ENCODE results near the gene ZCWPW2. TPM values are rescaled to one million over a fixed set of nuclear protein-coding genes. Genes with fewer than 3 reads are reported as not detected.

ZCWPW2 gene
- polyA plus RNA-seq, 3 donors, result 0.07 to 0.41 (median 0.35) TPM

DNA sequence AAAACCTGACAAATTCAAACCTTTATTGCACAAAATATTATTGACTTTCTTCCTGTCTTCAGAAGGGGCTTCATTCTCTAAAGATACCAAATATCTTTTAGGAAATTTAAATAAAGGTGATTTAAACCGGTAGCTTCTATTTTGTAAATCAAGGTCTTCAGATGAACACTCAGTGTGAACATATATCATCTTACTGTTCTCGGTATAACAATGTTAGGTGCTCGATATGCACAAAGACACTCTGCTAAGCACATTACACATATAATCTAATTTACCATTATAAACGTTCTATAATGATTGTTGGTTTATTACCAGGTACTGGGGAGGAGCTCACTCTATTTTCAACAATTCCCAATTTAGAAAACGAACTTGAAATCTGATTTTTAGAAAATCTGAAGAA lies 225.5 kb downstream of the ZCWPW2 start:
- H3K79me2 ChIP-seq (ENCODE audit: insufficient read depth, low read length), result no peaks in the 10 kb centered on the region
- peaks cover 0 to 15% (median 7%) of the 10 kb centered on the region in 7 donors for H3K9me3 Mint-ChIP-seq
- TF ChIP-seq, protein P1, sequence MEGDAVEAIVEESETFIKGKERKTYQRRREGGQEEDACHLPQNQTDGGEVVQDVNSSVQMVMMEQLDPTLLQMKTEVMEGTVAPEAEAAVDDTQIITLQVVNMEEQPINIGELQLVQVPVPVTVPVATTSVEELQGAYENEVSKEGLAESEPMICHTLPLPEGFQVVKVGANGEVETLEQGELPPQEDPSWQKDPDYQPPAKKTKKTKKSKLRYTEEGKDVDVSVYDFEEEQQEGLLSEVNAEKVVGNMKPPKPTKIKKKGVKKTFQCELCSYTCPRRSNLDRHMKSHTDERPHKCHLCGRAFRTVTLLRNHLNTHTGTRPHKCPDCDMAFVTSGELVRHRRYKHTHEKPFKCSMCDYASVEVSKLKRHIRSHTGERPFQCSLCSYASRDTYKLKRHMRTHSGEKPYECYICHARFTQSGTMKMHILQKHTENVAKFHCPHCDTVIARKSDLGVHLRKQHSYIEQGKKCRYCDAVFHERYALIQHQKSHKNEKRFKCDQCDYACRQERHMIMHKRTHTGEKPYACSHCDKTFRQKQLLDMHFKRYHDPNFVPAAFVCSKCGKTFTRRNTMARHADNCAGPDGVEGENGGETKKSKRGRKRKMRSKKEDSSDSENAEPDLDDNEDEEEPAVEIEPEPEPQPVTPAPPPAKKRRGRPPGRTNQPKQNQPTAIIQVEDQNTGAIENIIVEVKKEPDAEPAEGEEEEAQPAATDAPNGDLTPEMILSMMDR (IDR thresholded peaks at IDR 0.05), result no peak
- peaks cover 38 to 48% of the 10 kb centered on the region in 2 donors for H3K27me3 ChIP-seq (ENCODE audit: control insufficient read depth in 2 of 2, insufficient read depth in 2 of 2, low read length in 2 of 2)
- H4K20me1 ChIP-seq (ENCODE audit: insufficient read depth, low read length), result no peaks in the 10 kb centered on the region
- H3K4me1 Mint-ChIP-seq, result peaks cover 2% of the 10 kb centered on the region
- H3K27ac Mint-ChIP-seq, result no peak overlapping the region
- no peaks in the 10 kb centered on the region for H3K4me1 ChIP-seq (ENCODE audit: control insufficient read depth in 1 of 2, insufficient read depth in 2 of 2, low read length in 2 of 2)
- peak overlapping the region in 1 of 2 donors; percentile 16 for H3K4me3 Mint-ChIP-seq
- no peak overlapping the region for H3K4me2 ChIP-seq (replicated peaks; ENCODE audit: extremely low read depth, low read length, poor library complexity, severe bottlenecking)
- peaks cover 0 to 21% of the 10 kb centered on the region in 2 donors for H3K9me3 ChIP-seq (replicated peaks in 1 of 2; ENCODE audit: control insufficient read depth in 1 of 2, insufficient read depth in 1 of 2, low read length in 2 of 2)
- no peak overlapping the region for H3K9ac ChIP-seq (ENCODE audit: insufficient read depth, low read length, poor library complexity, severe bottlenecking)
- H3K4me3 ChIP-seq (replicated peaks in 1 of 3; ENCODE audit: low read depth in 2 of 3, low read length in 3 of 3), result no peak overlapping the region
- H3K36me3 Mint-ChIP-seq, result peaks cover 0 to 3% of the 10 kb centered on the region in 2 donors
- H3K27ac ChIP-seq (ENCODE audit: low read depth in 1 of 2, low read length in 2 of 2), result no peak overlapping the region
- DNase-seq, result no peak
- no peaks in the 10 kb centered on the region for H3K36me3 ChIP-seq (replicated peaks in 1 of 2; ENCODE audit: control insufficient read depth in 1 of 2, insufficient read depth in 2 of 2, low read length in 2 of 2)
- intact Hi-C loops (cut with micrococcal nuclease), result no loop called here
- H3K27me3 Mint-ChIP-seq (ENCODE audit: low read depth in 3 of 3), result peaks cover 41 to 55% (median 45%) of the 10 kb centered on the region in 3 donors
- no CpG with 5 or more reads among the region's 5 CpGs for WGBS (ENCODE audit: insufficient coverage)
- H2AFZ ChIP-seq (ENCODE audit: insufficient read depth, low read depth, low read length, poor library complexity, severe bottlenecking), result no peak overlapping the region

- H4K20me1 ChIP-seq (ENCODE audit: insufficient read depth, low read length), result no peaks in the 10 kb centered on the region
- H3K36me3 ChIP-seq (replicated peaks in 1 of 2; ENCODE audit: control insufficient read depth in 1 of 2, insufficient read depth in 2 of 2, low read length in 2 of 2), result no peaks in the 10 kb centered on the region
- H3K27ac ChIP-seq (ENCODE audit: low read depth in 1 of 2, low read length in 2 of 2), result no peak overlapping the region
- peaks cover 0 to 15% (median 7%) of the 10 kb centered on the region in 7 donors for H3K9me3 Mint-ChIP-seq
- H3K4me3 ChIP-seq (replicated peaks in 1 of 3; ENCODE audit: low read depth in 2 of 3, low read length in 3 of 3), result no peak overlapping the region
- peaks cover 0 to 21% of the 10 kb centered on the region in 2 donors for H3K9me3 ChIP-seq (replicated peaks in 1 of 2; ENCODE audit: control insufficient read depth in 1 of 2, insufficient read depth in 1 of 2, low read length in 2 of 2)
- no peak for DNase-seq
- H3K4me2 ChIP-seq (replicated peaks; ENCODE audit: extremely low read depth, low read length, poor library complexity, severe bottlenecking), result no peak overlapping the region
- peaks cover 41 to 57% (median 47%) of the 10 kb centered on the region in 3 donors for H3K27me3 Mint-ChIP-seq (ENCODE audit: low read depth in 3 of 3)
- no peak overlapping the region for H3K9ac ChIP-seq (ENCODE audit: insufficient read depth, low read length, poor library complexity, severe bottlenecking)
- no peaks in the 10 kb centered on the region for H3K4me1 ChIP-seq (ENCODE audit: control insufficient read depth in 1 of 2, insufficient read depth in 2 of 2, low read length in 2 of 2)
- H3K4me1 Mint-ChIP-seq, result peaks cover 2% of the 10 kb centered on the region
- intact Hi-C loops (cut with micrococcal nuclease), result no loop called here
- peak overlapping the region in 1 of 2 donors; percentile 82 for H3K4me3 Mint-ChIP-seq
- TF ChIP-seq, protein P1 (IDR thresholded peaks at IDR 0.05), result no peak
- H2AFZ ChIP-seq (ENCODE audit: insufficient read depth, low read depth, low read length, poor library complexity, severe bottlenecking), result no peak overlapping the region
- H3K79me2 ChIP-seq (ENCODE audit: insufficient read depth, low read length), result no peaks in the 10 kb centered on the region
- H3K36me3 Mint-ChIP-seq, result peaks cover 0 to 3% of the 10 kb centered on the region in 2 donors
- WGBS (ENCODE audit: insufficient coverage), result 2% methylated on average over 41 of the region's 55 CpGs
- no peak overlapping the region for H3K27ac Mint-ChIP-seq
- H3K27me3 ChIP-seq (ENCODE audit: control insufficient read depth in 2 of 2, insufficient read depth in 2 of 2, low read length in 2 of 2), result peaks cover 38 to 48% of the 10 kb centered on the region in 2 donors
Observed at GRCh38 chr3:28575100-28575745, 226.7 kb downstream of the ZCWPW2 start.

Other genes with a start within 250 kb of the ZCWPW2 start
- gene CMC1, start 107.1 kb upstream of the ZCWPW2 start, polyA plus RNA-seq, result 10 to 100 TPM; 13.2 to 43.9 (median 40.5) TPM
- gene AZI2, start 103 bp downstream of the ZCWPW2 start, polyA plus RNA-seq, result 100 to 1,000 TPM in 1 of 3 donors, 10 to 100 TPM in 2; 57.4 to 134 (median 99.3) TPM

Data from CD14-positive monocyte (primary cell).